Measurements from ENCODE around the gene MUC13. TPM values are rescaled to one million over a fixed set of nuclear protein-coding genes. Genes with fewer than 3 reads are reported as not detected.

The MUC13 gene
- total and polyA plus RNA-seq, 5 experiments from 2014 or later: not detected

- DNase-seq (no peak), ATAC-seq (no peak)
- no peaks in the 10 kb centered on the region for H3K4me1 Mint-ChIP-seq
- no peak overlapping the region for H3K4me3 Mint-ChIP-seq
- no peaks in the 10 kb centered on the region for H3K36me3 Mint-ChIP-seq
- H3K9me3 Mint-ChIP-seq: no peaks in the 10 kb centered on the region
- peaks cover 5 to 8% (median 6%) of the 10 kb centered on the region in 5 donors for H3K27me3 Mint-ChIP-seq
- POLR2A ChIA-PET: no interaction called here
- H3K27ac Mint-ChIP-seq: no peak overlapping the region
These were observed 61.3 kb downstream of the MUC13 start for GRCh38 chr3:124873226-124873625.

- Mint-ChIP-seq H3K4me3 (no peak overlapping the region), H3K27me3 (peaks cover 6 to 22% (median 13%) of the 10 kb centered on the region in 5 donors), H3K9me3 (no peaks in the 10 kb centered on the region), H3K4me1 (no peaks in the 10 kb centered on the region), H3K36me3 (no peaks in the 10 kb centered on the region), H3K27ac (no peak overlapping the region)
- DNase-seq (no peak), ATAC-seq (no peak)
- POLR2A ChIA-PET: no interaction called here
These were observed 67.0 kb downstream of the MUC13 start for GRCh38 chr3:124867511-124867910.

GRCh38 chr3:124862006-124862405, 72.5 kb downstream of the MUC13 start:
- Mint-ChIP-seq H3K4me3 (no peak overlapping the region), H3K27me3 (peaks cover 0 to 10% (median 2%) of the 10 kb centered on the region in 5 donors), H3K9me3 (no peaks in the 10 kb centered on the region), H3K36me3 (no peaks in the 10 kb centered on the region), H3K27ac (no peak overlapping the region), H3K4me1 (no peaks in the 10 kb centered on the region)
- POLR2A ChIA-PET: no interaction called here
- DNase-seq (no peak), ATAC-seq (no peak)

GRCh38 chr3:124861041-124861440, 73.5 kb downstream of the MUC13 start:
- H3K9me3 Mint-ChIP-seq: no peaks in the 10 kb centered on the region
- no peak for DNase-seq
- no peaks in the 10 kb centered on the region for H3K36me3 Mint-ChIP-seq
- H3K27ac Mint-ChIP-seq: no peak overlapping the region
- no peak for ATAC-seq
- H3K4me1 Mint-ChIP-seq: no peaks in the 10 kb centered on the region
- H3K4me3 Mint-ChIP-seq: no peak overlapping the region
- POLR2A ChIA-PET: no interaction called here
- H3K27me3 Mint-ChIP-seq: peaks cover 0 to 8% (median 2%) of the 10 kb centered on the region in 5 donors

- peaks cover 0 to 1% (median 0%) of the 10 kb centered on the region in 3 donors for H3K36me3 Mint-ChIP-seq
- no peak overlapping the region for H3K27ac Mint-ChIP-seq
- no peaks in the 10 kb centered on the region for H3K4me1 Mint-ChIP-seq
- H3K27me3 Mint-ChIP-seq: peaks cover 0 to 12% (median 5%) of the 10 kb centered on the region in 5 donors
- ATAC-seq (no peak), DNase-seq (no peak)
- H3K4me3 Mint-ChIP-seq: no peak overlapping the region
- POLR2A ChIA-PET: no interaction called here
- no peaks in the 10 kb centered on the region for H3K9me3 Mint-ChIP-seq
These were observed 74.0 kb downstream of the MUC13 start for GRCh38 chr3:124860599-124860998.

- POLR2A ChIA-PET: no interaction called here
- ATAC-seq (no peak), DNase-seq (no peak)
- H3K27ac Mint-ChIP-seq: no peak overlapping the region
- H3K4me3 Mint-ChIP-seq: no peak overlapping the region
- H3K9me3 Mint-ChIP-seq: no peaks in the 10 kb centered on the region
- no peaks in the 10 kb centered on the region for H3K4me1 Mint-ChIP-seq
- H3K36me3 Mint-ChIP-seq: peaks cover 0 to 1% (median 0%) of the 10 kb centered on the region in 3 donors
- H3K27me3 Mint-ChIP-seq: peaks cover 2 to 14% (median 5%) of the 10 kb centered on the region in 5 donors
These were observed 75.5 kb downstream of the MUC13 start for GRCh38 chr3:124859025-124859424.

- POLR2A ChIA-PET: no interaction called here
- no peak for DNase-seq
- no peak overlapping the region for H3K4me3 Mint-ChIP-seq
- peaks cover 0 to 1% (median 0%) of the 10 kb centered on the region in 3 donors for H3K36me3 Mint-ChIP-seq
- no peaks in the 10 kb centered on the region for H3K9me3 Mint-ChIP-seq
- no peak overlapping the region for H3K27ac Mint-ChIP-seq
- no peaks in the 10 kb centered on the region for H3K4me1 Mint-ChIP-seq
- no peak for ATAC-seq
- peaks cover 2 to 14% (median 5%) of the 10 kb centered on the region in 5 donors for H3K27me3 Mint-ChIP-seq
These were observed 76.3 kb downstream of the MUC13 start for GRCh38 chr3:124858275-124858674.

GRCh38 chr3:124856677-124857076, 77.9 kb downstream of the MUC13 start:
- H3K4me3 Mint-ChIP-seq: no peak overlapping the region

More at GRCh38 chr3:124856677-124857076, 77.9 kb downstream of the MUC13 start:
- POLR2A ChIA-PET: no interaction called here
- ATAC-seq: no peak
- no peak for DNase-seq
- no peak overlapping the region for H3K27ac Mint-ChIP-seq
- H3K36me3 Mint-ChIP-seq: peaks cover 0 to 1% (median 0%) of the 10 kb centered on the region in 3 donors
- H3K4me1 Mint-ChIP-seq: no peaks in the 10 kb centered on the region
- peaks cover 2 to 14% (median 10%) of the 10 kb centered on the region in 5 donors for H3K27me3 Mint-ChIP-seq
- no peaks in the 10 kb centered on the region for H3K9me3 Mint-ChIP-seq

Other genes starting within 250 kb of the MUC13 start
- gene UMPS, start 204.3 kb downstream of the MUC13 start, total RNA-seq: 10 to 100 TPM; 26.8 to 27.4 TPM
- gene UMPS, start 204.3 kb downstream of the MUC13 start, polyA plus RNA-seq: 10 to 100 TPM; 19.6 to 31.5 (median 21.4) TPM
- 1 to 10 TPM; 1.4 to 2.8 TPM for gene ITGB5, start 47.4 kb downstream of the MUC13 start, total RNA-seq
- gene ITGB5, start 47.4 kb downstream of the MUC13 start, polyA plus RNA-seq: under 1 TPM in 2 of 3 donors, not detected in 1; 0.27 to 0.46 TPM
- gene HEG1, start 121.2 kb upstream of the MUC13 start, total RNA-seq: 10 to 100 TPM in 1 of 2 experiments, 1 to 10 TPM in 1; 9.2 to 10.3 TPM
- gene HEG1, start 121.2 kb upstream of the MUC13 start, polyA plus RNA-seq: 1 to 10 TPM; 1.5 to 2.3 (median 1.6) TPM

Data from naive thymus-derived CD8-positive, alpha-beta T cell (primary cell).